ENCODE data around the gene THUMPD2. TPM values are rescaled to one million over a fixed set of nuclear protein-coding genes. Genes with fewer than 3 reads are reported as not detected.

Gene THUMPD2
- total and polyA plus RNA-seq, 4 experiments from 2014 or later, result 5.6 to 11.6 (median 8.4) TPM

Other genes starting within 250 kb of the THUMPD2 start
- gene TMEM178A, start 113.3 kb downstream of the THUMPD2 start, total RNA-seq, result not detected
- gene TMEM178A, start 113.3 kb downstream of the THUMPD2 start, polyA plus RNA-seq, result not detected

Data from CD4-positive, alpha-beta memory T cell (primary cell).